GM12873 (cell line): ENCODE measurements around the gene FAM83E.

Source experiments
- CTCF ChIP-seq: IDR thresholded peaks from 2 replicates; pipeline ENCODE4 v1.5.1; 2012; ENCODE audit warnings: low read depth, mild to moderate bottlenecking, moderate library complexity, low read length, control low read depth; ENCODE audit not compliant: insufficient read depth; ENCODE audit errors: missing control alignments

FAM83E gene

GRCh38 chr19:48630296-48631063 is 15.6 kb upstream of the FAM83E start:
- TF ChIP-seq CTCF, result no peak

GRCh38 chr19:48629599-48630295 is 14.9 kb upstream of the FAM83E start:
- TF ChIP-seq CTCF, result no peak

- TF ChIP-seq CTCF, result no peak
Observed at GRCh38 chr19:48629297-48629598, 14.4 kb upstream of the FAM83E start.

GRCh38 chr19:48628486-48629296 is 13.8 kb upstream of the FAM83E start:
- TF ChIP-seq CTCF, result no peak

- TF ChIP-seq CTCF, result no peak
Observed at GRCh38 chr19:48627865-48628314, 13.0 kb upstream of the FAM83E start.

- TF ChIP-seq CTCF, result no peak
Observed at GRCh38 chr19:48627201-48627864, 12.5 kb upstream of the FAM83E start.
